ENCODE results near the gene ENPP3.

ENPP3 gene

DNA sequence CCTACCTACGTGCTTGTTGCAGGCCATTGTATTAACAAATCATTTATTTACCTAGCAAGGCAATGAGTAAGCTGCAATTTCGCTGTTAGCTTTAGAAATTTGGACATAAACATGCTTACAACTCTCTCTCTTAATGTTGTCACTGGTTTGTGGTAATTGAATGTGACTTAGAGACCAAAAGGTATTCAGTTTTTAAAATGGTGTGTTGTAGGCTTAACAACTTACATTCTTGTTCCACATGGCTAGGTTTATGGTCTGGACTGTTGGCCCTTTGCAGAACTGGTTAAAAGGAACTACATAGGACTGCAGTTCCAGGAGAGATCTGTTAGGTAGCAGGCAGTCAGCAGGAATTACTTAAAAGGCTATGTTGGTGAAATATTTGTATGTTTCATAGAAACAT lies 84.1 kb downstream of the ENPP3 start:
- TF ChIP-seq, protein P1, sequence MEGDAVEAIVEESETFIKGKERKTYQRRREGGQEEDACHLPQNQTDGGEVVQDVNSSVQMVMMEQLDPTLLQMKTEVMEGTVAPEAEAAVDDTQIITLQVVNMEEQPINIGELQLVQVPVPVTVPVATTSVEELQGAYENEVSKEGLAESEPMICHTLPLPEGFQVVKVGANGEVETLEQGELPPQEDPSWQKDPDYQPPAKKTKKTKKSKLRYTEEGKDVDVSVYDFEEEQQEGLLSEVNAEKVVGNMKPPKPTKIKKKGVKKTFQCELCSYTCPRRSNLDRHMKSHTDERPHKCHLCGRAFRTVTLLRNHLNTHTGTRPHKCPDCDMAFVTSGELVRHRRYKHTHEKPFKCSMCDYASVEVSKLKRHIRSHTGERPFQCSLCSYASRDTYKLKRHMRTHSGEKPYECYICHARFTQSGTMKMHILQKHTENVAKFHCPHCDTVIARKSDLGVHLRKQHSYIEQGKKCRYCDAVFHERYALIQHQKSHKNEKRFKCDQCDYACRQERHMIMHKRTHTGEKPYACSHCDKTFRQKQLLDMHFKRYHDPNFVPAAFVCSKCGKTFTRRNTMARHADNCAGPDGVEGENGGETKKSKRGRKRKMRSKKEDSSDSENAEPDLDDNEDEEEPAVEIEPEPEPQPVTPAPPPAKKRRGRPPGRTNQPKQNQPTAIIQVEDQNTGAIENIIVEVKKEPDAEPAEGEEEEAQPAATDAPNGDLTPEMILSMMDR (conservative IDR thresholded peaks at IDR 0.05; ENCODE audit: low read depth, low read length): no peak
- no peak overlapping the region for H3K4me3 ChIP-seq (ENCODE audit: low read length)
- DNase-seq (ENCODE audit: low read depth): no peak

DNA sequence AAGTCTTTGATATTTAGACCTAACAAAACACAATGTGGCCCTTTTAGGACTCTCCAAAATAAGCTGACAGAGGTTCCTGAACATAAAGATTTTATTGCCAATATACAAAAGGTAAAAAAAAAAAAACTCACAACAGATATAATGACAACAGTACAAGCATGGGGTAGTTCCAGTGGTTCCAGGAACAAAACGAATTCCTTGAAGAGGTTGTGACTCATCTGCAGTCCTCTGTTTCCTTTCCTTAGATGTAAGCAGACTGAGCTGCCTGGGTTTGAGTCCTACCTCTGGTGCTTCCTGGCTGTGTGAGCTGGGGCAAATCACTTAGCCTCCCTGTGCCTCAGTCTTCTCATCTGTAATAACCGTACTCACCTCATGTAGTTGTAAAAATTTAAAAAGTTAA lies 87.0 kb downstream of the ENPP3 start:
- no peak overlapping the region for H3K4me3 ChIP-seq (ENCODE audit: low read length)
- TF ChIP-seq, protein P1 (conservative IDR thresholded peaks at IDR 0.05; ENCODE audit: low read depth, low read length): no peak
- no peak for DNase-seq (ENCODE audit: low read depth)

DNA sequence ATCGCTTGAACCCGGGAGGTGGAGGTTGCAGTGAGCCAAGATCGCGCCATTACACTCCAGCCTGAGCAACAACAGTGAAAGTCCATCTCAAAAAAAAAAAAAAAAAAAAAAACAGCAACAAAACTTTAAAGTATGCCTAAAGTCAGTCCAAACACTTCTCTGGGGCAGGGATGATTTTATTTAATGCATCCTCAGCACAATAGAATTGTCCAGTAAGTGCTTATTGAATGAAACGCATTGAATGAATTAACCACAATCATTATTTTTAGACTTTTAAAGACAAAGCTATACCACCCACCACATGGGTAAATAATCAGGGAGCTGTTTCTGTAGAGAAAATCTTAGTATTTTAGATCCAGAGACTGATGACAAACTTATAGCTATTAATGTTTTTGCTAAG lies 90.4 kb downstream of the ENPP3 start:
- H3K4me3 ChIP-seq (ENCODE audit: low read length): no peak overlapping the region
- no peak for DNase-seq (ENCODE audit: low read depth)
- TF ChIP-seq, protein P1 (conservative IDR thresholded peaks at IDR 0.05; ENCODE audit: low read depth, low read length): no peak

DNA sequence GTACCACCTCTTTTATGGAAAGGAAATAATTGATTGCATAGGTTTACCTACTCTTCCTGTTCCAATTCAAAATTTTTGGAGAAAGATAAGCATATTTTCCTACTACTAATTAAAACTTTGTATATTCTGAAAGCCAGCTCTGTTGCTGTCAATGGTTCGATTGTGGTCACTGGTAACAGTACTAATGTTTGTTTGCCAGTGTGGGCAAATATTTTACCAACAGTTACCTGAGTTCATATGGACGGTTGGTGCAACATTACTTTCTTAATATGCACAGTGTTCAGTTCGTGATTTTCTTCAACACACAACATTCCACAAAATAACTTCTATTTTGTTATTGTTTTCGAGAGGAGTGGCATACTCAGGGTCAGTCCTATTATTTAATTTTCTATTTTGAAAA lies 90.8 kb downstream of the ENPP3 start:
- DNase-seq (ENCODE audit: low read depth): no peak
- TF ChIP-seq, protein P1 (conservative IDR thresholded peaks at IDR 0.05; ENCODE audit: low read depth, low read length): no peak

DNA sequence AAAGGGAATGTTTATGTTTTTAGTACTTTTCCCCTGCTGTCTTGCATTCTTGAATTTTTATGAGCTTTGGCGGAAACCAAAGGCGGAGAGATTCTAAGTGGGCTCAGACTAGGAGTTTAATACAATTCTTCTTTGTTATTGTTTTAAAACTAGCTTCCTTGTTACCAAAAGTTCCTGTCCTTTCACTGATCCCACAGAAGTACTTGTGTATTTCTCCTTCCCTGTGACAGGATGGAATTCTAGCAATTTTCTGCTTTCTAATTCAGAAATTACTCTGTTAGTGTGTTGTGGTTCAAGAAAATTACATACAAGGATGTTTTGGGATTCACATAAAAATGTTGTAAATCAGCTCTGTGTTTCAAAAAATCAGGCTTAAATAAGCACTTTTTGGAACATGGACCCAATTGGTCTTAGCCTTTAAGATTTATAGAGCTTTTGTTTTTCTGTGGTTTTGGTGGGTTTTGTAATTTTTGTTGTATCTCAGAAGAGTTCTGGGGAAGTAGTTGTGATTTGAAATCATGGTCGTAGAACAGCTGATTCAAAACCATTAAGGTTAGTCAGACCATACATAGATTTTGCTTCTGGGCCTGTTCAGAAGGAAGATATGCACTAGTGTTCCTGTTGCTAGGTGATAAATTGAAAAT lies 91.3 kb downstream of the ENPP3 start:
- H3K4me3 ChIP-seq (ENCODE audit: low read length): no peak overlapping the region
- TF ChIP-seq, protein P1 (conservative IDR thresholded peaks at IDR 0.05; ENCODE audit: low read depth, low read length): no peak
- DNase-seq (ENCODE audit: low read depth): no peak

More for the DNA sequence above, 90.8 kb downstream of the ENPP3 start:
- no peak overlapping the region for H3K4me3 ChIP-seq (ENCODE audit: low read length)

DNA sequence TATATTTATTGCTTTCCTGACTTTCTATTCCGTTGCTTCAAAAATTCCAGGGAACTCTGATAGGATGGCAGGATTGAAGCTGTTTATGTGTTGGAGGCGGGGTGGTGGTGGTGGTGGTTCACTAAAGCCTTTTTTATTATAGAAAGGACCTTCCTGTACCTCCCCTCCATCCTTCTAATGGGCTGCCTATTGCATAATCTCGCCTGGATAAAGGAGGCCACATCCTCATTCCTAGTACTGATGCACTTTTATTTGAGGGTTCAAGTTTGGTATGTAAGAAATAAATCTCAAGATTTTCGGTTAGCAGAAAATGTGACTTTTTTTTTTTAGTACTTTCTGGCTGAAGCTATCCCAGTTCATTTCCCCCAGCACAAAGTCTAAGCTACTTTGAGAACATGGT lies 92.4 kb downstream of the ENPP3 start:
- H3K4me3 ChIP-seq (ENCODE audit: low read length): no peak overlapping the region
- TF ChIP-seq, protein P1 (conservative IDR thresholded peaks at IDR 0.05; ENCODE audit: low read depth, low read length): no peak
- DNase-seq (ENCODE audit: low read depth): no peak

DNA sequence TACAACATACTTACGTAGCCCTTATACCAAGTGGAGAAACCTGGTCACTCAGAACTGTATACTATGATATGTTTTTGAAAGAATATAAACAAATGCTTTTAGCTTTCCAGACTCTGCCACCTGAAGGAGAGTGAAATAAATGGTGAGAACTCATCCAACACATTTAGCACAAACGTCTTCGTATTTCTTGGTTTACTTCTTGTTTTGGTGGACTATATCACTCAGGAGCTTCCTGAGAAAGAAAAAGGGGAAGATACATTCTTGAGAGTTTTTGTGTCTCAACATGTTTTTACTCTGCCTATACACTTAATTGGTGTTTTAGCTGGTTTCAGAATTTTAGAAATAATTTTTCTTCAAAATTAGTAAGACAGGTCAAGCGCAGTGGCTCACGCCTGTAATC lies 93.2 kb downstream of the ENPP3 start:
- TF ChIP-seq, protein P1 (conservative IDR thresholded peaks at IDR 0.05; ENCODE audit: low read depth, low read length): no peak
- H3K4me3 ChIP-seq (ENCODE audit: low read length): no peak overlapping the region
- no peak for DNase-seq (ENCODE audit: low read depth)

Data from retinal pigment epithelial cell (primary cell).